ENCODE measurements around the gene POU2AF3.

- TF ChIP-seq CTCF (IDR thresholded peaks at IDR 0.05; ENCODE audit: low read length) (peak; percentile 43; the same call in 1 of the 2 replicates), EZH2 (IDR thresholded peaks at IDR 0.05; ENCODE audit: borderline replicate concordance, low read length) (no peak)
Measured at GRCh38 chr11:111352935-111353710, 54.8 kb downstream of the POU2AF3 start.

Data from OCI-LY1 (cell line).